Stimulated activated CD4-positive, alpha-beta T cell treated with anti-CD3 and anti-CD28 coated beads, Interleukin-4, amount 100 ng/mL, for 48 hours (primary cell): ENCODE data around the gene GJB6.

ENCODE experiments used
- DNase-seq, 2 donors: peaks; one replicate each; pipeline ENCODE4 v3.0.0-alpha.2; 2020; ENCODE audit warnings: low read depth in 2 of 2

The GJB6 gene

GRCh38 chr13:20227288-20227687 lies 4.8 kb downstream of the GJB6 start:
- DNase-seq: no peak

- no peak for DNase-seq
These were observed 9.6 kb downstream of the GJB6 start for GRCh38 chr13:20222553-20222952.

- no peak for DNase-seq
These were observed 10.3 kb downstream of the GJB6 start for GRCh38 chr13:20221772-20222171.

- DNase-seq: no peak
These were observed 12.5 kb downstream of the GJB6 start for GRCh38 chr13:20219577-20219976.

- DNase-seq: no peak
These were observed 15.0 kb downstream of the GJB6 start for GRCh38 chr13:20217168-20217567.

- DNase-seq: no peak
These were observed 22.2 kb downstream of the GJB6 start for GRCh38 chr13:20209948-20210347.

GRCh38 chr13:20206698-20207235 lies 25.4 kb downstream of the GJB6 start:
- DNase-seq: no peak

- no peak for DNase-seq
These were observed 25.9 kb downstream of the GJB6 start for GRCh38 chr13:20206065-20206697.

GRCh38 chr13:20198781-20199180 lies 33.3 kb downstream of the GJB6 start:
- no peak for DNase-seq

- no peak for DNase-seq
These were observed 34.7 kb downstream of the GJB6 start for GRCh38 chr13:20197361-20197834.

- no peak for DNase-seq
These were observed 36.3 kb downstream of the GJB6 start for GRCh38 chr13:20195801-20196200.

GRCh38 chr13:20193907-20194631 lies 38.0 kb downstream of the GJB6 start:
- no peak for DNase-seq

- no peak for DNase-seq
These were observed 38.8 kb downstream of the GJB6 start for GRCh38 chr13:20193162-20193906.

- DNase-seq: no peak
These were observed 39.3 kb downstream of the GJB6 start, which contains the start of gene GJB2 for GRCh38 chr13:20192836-20193161. TSS of gene GJB2 (minus strand) at chr13:20192938. CDS start at chr13:20189581, 3,357 bp downstream.

- DNase-seq: no peak
These were observed 39.8 kb downstream of the GJB6 start for GRCh38 chr13:20192158-20192835.

- DNase-seq: no peak
These were observed 40.6 kb downstream of the GJB6 start for GRCh38 chr13:20191311-20192157.

GRCh38 chr13:20190481-20191310 lies 41.4 kb downstream of the GJB6 start:
- no peak for DNase-seq

GRCh38 chr13:20190076-20190475 lies 42.0 kb downstream of the GJB6 start:
- DNase-seq: no peak

GRCh38 chr13:20188667-20189553 lies 43.2 kb downstream of the GJB6 start:
- DNase-seq: no peak
